Kidney (tissue), 14 donors: ENCODE data around the gene KBTBD13. TPM values are rescaled to one million over a fixed set of nuclear protein-coding genes. Genes with fewer than 3 reads are reported as not detected.

Experiments
- DNase-seq, 5 donors: peaks; one replicate each; pipeline ENCODE4 v3.0.0-alpha.2; 2013 to 2020
- FAIRE-seq: peaks from 2 replicates; lab custom pipeline; 2012; peaks lifted over from hg19 to GRCh38; lab: Jason Lieb, UNC
- H3K27ac ChIP-seq, 2 donors: one replicate each; pipeline ENCODE4 v1.7.0; 2013; ENCODE audit warnings: low read depth in 2 of 2, low read length in 2 of 2, inconsistent platforms in 1 of 2
- H3K27me3 ChIP-seq: one replicate; pipeline ENCODE4 v1.7.1; 2013; ENCODE audit warnings: low read length, inconsistent platforms; ENCODE audit not compliant: control insufficient read depth, insufficient read depth
- H3K36me3 ChIP-seq, 3 donors: one replicate each; pipeline versions ENCODE4 v1.7.0 to v1.7.1; 2013; ENCODE audit warnings: low read length in 3 of 3, control low read depth in 1 of 3, inconsistent platforms in 1 of 3; ENCODE audit not compliant: insufficient read depth in 3 of 3, control insufficient read depth in 2 of 3
- H3K4me1 ChIP-seq, 3 donors: one replicate each; pipeline versions ENCODE4 v1.7.0 to v1.7.1; 2013; ENCODE audit warnings: low read length in 3 of 3, inconsistent platforms in 1 of 3, low read depth in 1 of 3; ENCODE audit not compliant: control insufficient read depth in 2 of 3, insufficient read depth in 2 of 3
- H3K4me3 ChIP-seq, 3 donors: one replicate each; pipeline versions ENCODE4 v1.7.0 to v1.8.1; 2013; ENCODE audit warnings: low read length in 3 of 3, control low read depth in 1 of 3, inconsistent platforms in 1 of 3
- H3K9ac ChIP-seq, 3 donors: one replicate each; pipeline versions ENCODE4 v1.7.0 to v1.7.1; 2013; ENCODE audit warnings: low read length in 3 of 3, control low read depth in 1 of 3, inconsistent platforms in 1 of 3
- H3K9me3 ChIP-seq, 3 donors: one replicate each; pipeline versions ENCODE4 v1.7.0 to v1.7.1; 2013; ENCODE audit warnings: low read length in 3 of 3, control low read depth in 1 of 3, inconsistent platforms in 1 of 3; ENCODE audit not compliant: control insufficient read depth in 2 of 3, insufficient read depth in 1 of 3
- CTCF ChIP-seq: IDR thresholded peaks from 3 replicates; pipeline ENCODE4 v1.5.1; 2012; ENCODE audit warnings: mild to moderate bottlenecking, moderate library complexity, borderline replicate concordance; ENCODE audit not compliant: insufficient read depth; ENCODE audit errors: extremely low read depth
- intact Hi-C: fragments of 100-400 bp; cut with DNase I; formaldehyde crosslinking; loops from one replicate; pipeline ENCODE4 v1.11.1; 2022
- polyA plus RNA-seq: library from polyadenylated mRNA; stranded (reverse); fragments of 350-450 nt; fragmentation: Illumina TruSeq; extraction: RNeasy Lipid Tissue Mini Kit (QIAGEN cat#74804); gene quantifications from one replicate; pipeline ENCODE4 v1.2.3, GENCODE V29; 2014; ENCODE audit warnings: low read depth, low replicate concordance; ENCODE audit not compliant: insufficient read depth
- total RNA-seq: library from RNA; stranded (reverse); fragmentation: NEBNext Ultra II Directional; extraction: Animal tissue kit (Norgen Biotek cat#: 25700); gene quantifications from one replicate; pipeline ENCODE4 v1.2.1, GENCODE V29; 2021
- donor health status: control.
- donor health status: control.
- donor health status: control.
- donor health status: control.
- donor health status: control.
- donor health status: DM: yes; HTN: yes; CAD: no.
- donor health status: Normal renal cell carcinoma (clear cell type).

The KBTBD13 gene
- total and polyA plus RNA-seq, 2 donors from 2014 or later: 0.06 TPM; not detected in 1

- H3K36me3 ChIP-seq: no peaks in the 10 kb centered on the region
- FAIRE-seq: no peak
- no peak for DNase-seq
- no peak overlapping the region for H3K27ac ChIP-seq
- H3K4me3 ChIP-seq: no peak overlapping the region
- H3K9me3 ChIP-seq: no peaks in the 10 kb centered on the region
- intact Hi-C loops: no loop called here
- H3K4me1 ChIP-seq: peaks cover 0 to 9% (median 0%) of the 10 kb centered on the region in 3 donors
- H3K9ac ChIP-seq: no peak overlapping the region
- no peaks in the 10 kb centered on the region for H3K27me3 ChIP-seq
- TF ChIP-seq CTCF: no peak
These were observed 15.7 kb upstream of the KBTBD13 start for GRCh38 chr15:65060641-65061397.

DNA sequence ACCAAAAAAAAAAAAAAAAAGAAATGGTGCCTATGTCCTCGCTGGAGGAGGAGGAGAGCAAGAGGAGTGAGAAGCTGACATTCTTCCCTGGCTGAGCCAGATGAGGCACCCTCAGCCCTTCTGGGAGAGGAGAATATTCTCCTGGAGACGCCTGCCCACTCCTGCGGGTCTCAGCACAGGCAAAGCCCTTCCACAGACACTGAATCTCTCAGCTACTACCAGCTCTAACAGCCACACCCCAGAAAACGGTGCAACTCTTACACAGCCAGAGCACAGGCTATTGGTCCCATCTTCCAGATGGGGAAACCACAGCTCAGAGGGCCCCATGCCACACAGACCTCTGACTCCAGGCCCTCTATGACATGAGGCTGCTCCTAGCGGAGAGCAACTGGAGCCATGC, 14.5 kb upstream of the KBTBD13 start:
- intact Hi-C loops: no loop called here
- FAIRE-seq (no peak), DNase-seq (no peak)
- Histone ChIP-seq H3K27me3 (no peaks in the 10 kb centered on the region), H3K4me1 (peaks cover 0 to 6% (median 0%) of the 10 kb centered on the region in 3 donors), H3K27ac (no peak overlapping the region), H3K36me3 (no peaks in the 10 kb centered on the region), H3K9me3 (no peaks in the 10 kb centered on the region), H3K9ac (no peak overlapping the region), H3K4me3 (no peak overlapping the region)
- no peak for TF ChIP-seq CTCF

- Histone ChIP-seq H3K36me3 (no peaks in the 10 kb centered on the region), H3K27ac (no peak overlapping the region)
These were observed 13.8 kb upstream of the KBTBD13 start for GRCh38 chr15:65062726-65063125.

More at GRCh38 chr15:65062726-65063125, 13.8 kb upstream of the KBTBD13 start:
- no peak for TF ChIP-seq CTCF
- Histone ChIP-seq H3K27me3 (no peaks in the 10 kb centered on the region), H3K4me1 (peaks cover 0 to 5% (median 0%) of the 10 kb centered on the region in 3 donors), H3K9me3 (no peaks in the 10 kb centered on the region), H3K9ac (no peak overlapping the region), H3K4me3 (no peak overlapping the region)
- FAIRE-seq (no peak), DNase-seq (no peak)
- intact Hi-C loops: no loop called here
